IMR-90 (cell line): Measurements from ENCODE around the gene RFX1. TPM values are rescaled to one million over a fixed set of nuclear protein-coding genes. Genes with fewer than 3 reads are reported as not detected.

Experiments used
- ATAC-seq: fragments of 200-7000 bp; cut with Tn5 transposase; 2 replicates; pipeline ENCODE4 v1.9.1; 2020; ENCODE audit warnings: low read depth, mild to moderate bottlenecking, moderate library complexity
- BruUV-seq: library from RNA; stranded (reverse); fragments of 400-500 nt; replicated peaks from 2 replicates; lab custom pipeline; 2021; lab: Mats Ljungman, UMichigan
- CTCF ChIA-PET: fragments of 300-600 bp; formaldehyde crosslinking; extraction: SDS; loops from one replicate; lab custom pipeline; 2021; ENCODE audit warnings: antibody characterized with exemption; lab: Yijun Ruan, JAX
- POLR2A ChIA-PET: fragments of 300-600 bp; sonication (Branson Sonifier 250); formaldehyde crosslinking; loops from one replicate; lab custom pipeline; 2022; ENCODE audit warnings: antibody characterized with exemption; ENCODE audit not compliant: unreplicated experiment; lab: Charles Lee
- DNase-seq: peaks from one replicate; pipeline ENCODE4 v3.0.0; 2013
- H2AFZ ChIP-seq: replicated peaks from 2 replicates; pipeline ENCODE3; 2013; ENCODE audit warnings: low read length, mild to moderate bottlenecking; ENCODE audit not compliant: poor library complexity
- H2AK5ac ChIP-seq: 2 replicates; pipeline ENCODE4 v1.6.1; 2013; ENCODE audit warnings: low read depth, low read length, inconsistent platforms
- H2AK9ac ChIP-seq: replicated peaks from 2 replicates; pipeline ENCODE3; 2013; ENCODE audit warnings: mild to moderate bottlenecking, low read depth, low read length, moderate library complexity; ENCODE audit not compliant: poor library complexity
- H2BK120ac ChIP-seq: 2 replicates; pipeline ENCODE4 v1.6.1; 2013; ENCODE audit warnings: low read depth, low read length, inconsistent platforms
- H2BK15ac ChIP-seq: 3 replicates; pipeline ENCODE4 v1.6.1; 2013; ENCODE audit warnings: low read depth, low read length, inconsistent platforms
- H2BK20ac ChIP-seq: 2 replicates; pipeline ENCODE4 v1.6.1; 2013; ENCODE audit warnings: low read depth, mild to moderate bottlenecking, inconsistent platforms, low read length, moderate library complexity
- H2BK5ac ChIP-seq: 2 replicates; pipeline ENCODE4 v1.6.1; 2013; ENCODE audit warnings: mild to moderate bottlenecking, low read depth, low read length, inconsistent platforms; ENCODE audit not compliant: poor library complexity, severe bottlenecking
- H3K14ac ChIP-seq: replicated peaks from 2 replicates; pipeline ENCODE4 v1.6.1; 2013; ENCODE audit warnings: low read depth, low read length, inconsistent platforms
- H3K18ac ChIP-seq: 2 replicates; pipeline ENCODE4 v1.6.1; 2013; ENCODE audit warnings: low read depth, low read length, control low read depth
- H3K23ac ChIP-seq: 2 replicates; pipeline ENCODE4 v1.6.1; 2013; ENCODE audit warnings: low read depth, low read length, inconsistent platforms
- H3K27ac ChIP-seq: 2 replicates; pipeline ENCODE4 v1.5.1; 2013; ENCODE audit warnings: mild to moderate bottlenecking, control low read depth, low read length; ENCODE audit not compliant: insufficient read depth
- H3K27me3 ChIP-seq: 2 replicates; pipeline ENCODE4 v1.6.1; 2013; ENCODE audit warnings: low read length; ENCODE audit not compliant: control insufficient read depth, insufficient read depth
- H3K36me3 ChIP-seq: 2 replicates; pipeline ENCODE4 v1.6.1; 2013; ENCODE audit warnings: low read length, mixed read lengths; ENCODE audit not compliant: control insufficient read depth, insufficient read depth
- H3K4ac ChIP-seq: 2 replicates; pipeline ENCODE4 v1.6.1; 2013; ENCODE audit warnings: low read depth, low read length, inconsistent platforms
- H3K4me1 ChIP-seq: 2 replicates; pipeline ENCODE4 v1.6.1; 2013; ENCODE audit warnings: low read length, mixed read lengths; ENCODE audit not compliant: control insufficient read depth, insufficient read depth
- H3K4me2 ChIP-seq: 2 replicates; pipeline ENCODE4 v1.6.1; 2013; ENCODE audit warnings: low read depth, mild to moderate bottlenecking, control low read depth, low read length, moderate library complexity
- H3K4me3 ChIP-seq: 2 replicates; pipeline ENCODE4 v1.5.1; 2013; ENCODE audit warnings: low read depth, mild to moderate bottlenecking, control low read depth, low read length, moderate library complexity; ENCODE audit not compliant: insufficient read depth
- H3K56ac ChIP-seq: 2 replicates; pipeline ENCODE4 v1.6.1; 2013; ENCODE audit warnings: low read length, inconsistent platforms; ENCODE audit not compliant: insufficient read depth; ENCODE audit errors: extremely low read depth
- H3K79me1 ChIP-seq, 2 experiments: 2 replicates each; pipeline ENCODE4 v1.6.1; 2013; ENCODE audit warnings: low read length in 2 of 2, inconsistent platforms in 1 of 2, low read depth in 1 of 2
- H3K9ac ChIP-seq: 2 replicates; pipeline ENCODE4 v1.6.1; 2013; ENCODE audit warnings: low read depth, low read length, control low read depth
- H3K9me1 ChIP-seq: 2 replicates; pipeline ENCODE4 v1.6.1; 2013; ENCODE audit warnings: low read length, inconsistent platforms; ENCODE audit not compliant: insufficient read depth
- H3K9me3 ChIP-seq: 2 replicates; pipeline ENCODE4 v1.6.1; 2013; ENCODE audit warnings: low read length; ENCODE audit not compliant: control insufficient read depth, insufficient read depth
- H4K20me1 ChIP-seq: 2 replicates; pipeline ENCODE4 v1.6.1; 2013; ENCODE audit warnings: low read length, inconsistent platforms; ENCODE audit not compliant: insufficient read depth
- H4K5ac ChIP-seq: 2 replicates; pipeline ENCODE4 v1.6.1; 2013; ENCODE audit warnings: mild to moderate bottlenecking, low read depth, low read length, control low read depth
- H4K8ac ChIP-seq, 2 experiments: 2 replicates each; pipeline ENCODE4 v1.6.1; 2013; ENCODE audit warnings: low read depth in 2 of 2, low read length in 2 of 2, control low read depth in 1 of 2, inconsistent platforms in 1 of 2
- H4K91ac ChIP-seq: 2 replicates; pipeline ENCODE4 v1.6.1; 2013; ENCODE audit warnings: low read depth, low read length, inconsistent platforms; ENCODE audit not compliant: insufficient read depth
- RCOR1 ChIP-seq: IDR thresholded peaks from 2 replicates; pipeline ENCODE4 v1.6.1; 2012; ENCODE audit warnings: mild to moderate bottlenecking, low read length, improper control_type of control experiment; ENCODE audit not compliant: insufficient replicate concordance
- RFX5 ChIP-seq: IDR thresholded peaks from 2 replicates; pipeline ENCODE4 v1.8.0; 2012; ENCODE audit warnings: low read depth, mild to moderate bottlenecking, low read length, moderate library complexity
- SMC3 ChIP-seq: fragments of 150-350 bp; IDR thresholded peaks from 2 replicates; pipeline ENCODE4 v1.6.1; 2016; ENCODE audit warnings: low read depth, mild to moderate bottlenecking, antibody characterized with exemption, low read length, moderate library complexity
- WGBS, 2 experiments: methylation state at CpG; one replicate each; pipeline versions ENCODE4 v1.1.5 to v1.1.7; 2013; ENCODE audit warnings: missing lambda C conversion rate in 2 of 2; ENCODE audit not compliant: insufficient read length in 1 of 2; ENCODE audit errors: extremely low coverage in 2 of 2; 5-methylcytosine and 5-hydroxymethylcytosine counted together
- dilution Hi-C: fragments of 300-500 bp; cut with HindIII; formaldehyde crosslinking; loops from one replicate; pipeline ENCODE4 v1.14.3; 2018; ENCODE audit warnings: low sequenced_read_pairs; ENCODE audit not compliant: unreplicated experiment
- in situ Hi-C: fragments of 300-500 bp; cut with MboI; formaldehyde crosslinking; loops from 3 replicates; pipeline ENCODE4 v1.14.3; 2019; ENCODE audit warnings: low sequenced_read_pairs, inconsistent platforms, mixed read lengths
- intact Hi-C: fragments of 100-400 bp; cut with micrococcal nuclease; formaldehyde crosslinking; loops from 2 replicates; pipeline ENCODE4 v1.10.0; 2022
- polyA plus RNA-seq, 3 experiments: library from polyadenylated mRNA; depleted of rRNA; stranded (reverse); fragments of >200 nt; gene quantifications; 2 replicates each; pipeline ENCODE4 v1.2.3, GENCODE V29; 2012; ENCODE audit warnings: low replicate concordance in 1 of 3
- total RNA-seq: library from RNA; depleted of rRNA; stranded (reverse); fragments of >200 nt; gene quantifications from 2 replicates; pipeline ENCODE4 v1.2.3, GENCODE V29; 2012

The RFX1 gene
- total and polyA plus RNA-seq, 2 of the 4 experiments (the other 2 are of a cell fraction), result 0.36 to 3.1 TPM

DNA sequence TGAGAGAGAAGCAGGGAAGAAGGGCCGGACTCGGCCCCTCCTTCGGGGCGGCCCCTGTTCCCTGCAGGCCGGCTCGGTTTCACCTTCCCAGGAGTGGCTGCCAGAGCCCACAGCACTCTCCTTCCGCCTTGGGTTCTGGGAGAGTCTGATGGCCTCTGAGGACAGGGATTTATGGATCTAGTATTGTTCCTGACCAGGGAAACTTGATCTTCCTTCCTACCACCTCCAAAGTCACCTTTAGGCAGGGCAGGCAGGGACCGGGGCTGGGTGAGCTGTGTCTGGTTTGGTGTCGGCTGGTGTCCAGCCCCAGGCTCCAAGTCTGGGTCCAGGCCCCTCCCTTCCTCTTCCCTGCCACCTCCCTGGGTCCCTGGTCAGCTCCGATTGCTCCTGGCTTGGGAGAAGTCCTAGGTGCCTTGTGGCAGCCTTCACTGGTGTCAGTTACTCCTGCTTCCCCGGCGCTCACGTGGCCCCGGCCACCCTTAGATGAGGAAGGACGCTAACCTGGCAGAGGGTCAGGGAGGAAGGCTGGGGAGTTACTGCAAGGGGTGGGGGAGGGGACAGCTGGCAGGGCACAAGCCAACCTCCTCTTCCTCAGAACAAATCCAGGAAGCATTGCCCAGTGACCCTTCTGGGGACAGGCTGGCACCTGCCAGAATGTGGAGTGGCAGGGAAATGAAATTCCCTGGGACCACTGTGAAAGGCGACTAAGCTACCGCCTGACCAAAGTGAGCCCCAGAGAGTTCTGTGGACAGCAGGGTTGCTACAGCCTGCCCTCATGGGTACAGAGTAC lies 18.8 kb downstream of the RFX1 start:
- no peak overlapping the region for H3K56ac ChIP-seq
- peak overlapping the region; percentile 96 for H2AK9ac ChIP-seq
- ChIA-PET POLR2A (no interaction called here), CTCF (no interaction called here)
- DNase-seq, result no peak
- peaks cover 15% of the 10 kb centered on the region for H3K36me3 ChIP-seq
- no peak for ATAC-seq
- no peak overlapping the region for H3K4me2 ChIP-seq
- no TSS peak for BruUV-seq
- no peak overlapping the region for H2BK15ac ChIP-seq
- H3K23ac ChIP-seq, result no peak overlapping the region
- peak overlapping the region; percentile 89 for H2AFZ ChIP-seq
- H3K14ac ChIP-seq, result peak overlapping the region; percentile 45; the same call in 1 of the 2 replicates
- H3K4me1 ChIP-seq, result peaks cover 10% of the 10 kb centered on the region
- peak overlapping the region; percentile 79; the same call in 1 of the 2 replicates for H4K5ac ChIP-seq
- H4K20me1 ChIP-seq, result no peaks in the 10 kb centered on the region
- H3K9me1 ChIP-seq, result peaks cover 15% of the 10 kb centered on the region
- H3K9ac ChIP-seq, result no peak overlapping the region
- no peak overlapping the region for H2BK5ac ChIP-seq
- H3K4me3 ChIP-seq, result no peak overlapping the region
- no CpG with 5 or more reads among the region's 17 CpGs for WGBS, 2 experiments
- in situ Hi-C loops (no loop called here), intact Hi-C loops (no loop called here), dilution Hi-C loops (no loop called here)
- H3K4ac ChIP-seq, result peak overlapping the region; percentile 11
- peak overlapping the region; percentile 36; the same call in 1 of the 2 replicates for H3K27ac ChIP-seq
- H4K8ac ChIP-seq, result peak overlapping the region; percentile 94 to 95; a peak in 3 of 4 replicates
- TF ChIP-seq RCOR1, result no peak
- TF ChIP-seq SMC3, result no peak
- no peak for TF ChIP-seq RFX5
- H2AK5ac ChIP-seq, result peak overlapping the region; percentile 38
- no peak overlapping the region for H2BK20ac ChIP-seq
- no peaks in the 10 kb centered on the region for H3K27me3 ChIP-seq
- peaks cover 0 to 23% of the 10 kb centered on the region in 2 experiments; a peak in 1 of 4 replicates for H3K79me1 ChIP-seq
- no peak overlapping the region for H3K18ac ChIP-seq
- 0 out of 2 replicates have a peak overlapping the region, but pooled peaks have one; percentile 37 for H4K91ac ChIP-seq
- H2BK120ac ChIP-seq, result peak overlapping the region; percentile 19; the same call in 1 of the 2 replicates
- H3K9me3 ChIP-seq, result no peaks in the 10 kb centered on the region
